H1 (cell line): Measurements from ENCODE around the gene FBXO21. TPM values are rescaled to one million over a fixed set of nuclear protein-coding genes. Genes with fewer than 3 reads are reported as not detected.

Experiments
- CTCF ChIA-PET: fragments of 300-600 bp; sonication (Branson Sonifier 250); formaldehyde crosslinking; loops from one replicate; lab custom pipeline; 2021; ENCODE audit not compliant: partially characterized antibody; lab: Charles Lee
- POLR2A ChIA-PET: fragments of 300-600 bp; sonication (Branson Sonifier 250); formaldehyde crosslinking; loops from one replicate; lab custom pipeline; 2021; ENCODE audit warnings: inconsistent platforms; ENCODE audit not compliant: partially characterized antibody; lab: Charles Lee
- DNase-seq, 2 experiments: peaks; one replicate each; pipeline versions ENCODE4 v3.0.0 to v3.0.0-alpha.2; 2010 to 2022; ENCODE audit warnings: low spot score in 2 of 2, low read depth in 1 of 2, mixed read lengths in 1 of 2
- FAIRE-seq: peaks from 2 replicates; lab custom pipeline; 2011; peaks lifted over from hg19 to GRCh38; lab: Jason Lieb, UNC
- H2AFZ ChIP-seq: 2 replicates; pipeline ENCODE4 v1.8.1; 2012; ENCODE audit warnings: low read length, inconsistent platforms
- H2AK5ac ChIP-seq: 2 replicates; pipeline ENCODE4 v1.6.1; 2013; ENCODE audit warnings: low read depth, low read length
- H2BK120ac ChIP-seq: replicated peaks from 2 replicates; pipeline ENCODE3; 2013; ENCODE audit warnings: low read depth, low read length, inconsistent platforms
- H2BK12ac ChIP-seq: 2 replicates; pipeline ENCODE4 v1.6.1; 2013; ENCODE audit warnings: low read depth, low read length
- H2BK15ac ChIP-seq: 2 replicates; pipeline ENCODE4 v1.6.1; 2013; ENCODE audit warnings: low read length
- H2BK20ac ChIP-seq: 2 replicates; pipeline ENCODE4 v1.6.1; 2013; ENCODE audit warnings: low read length
- H2BK5ac ChIP-seq: 2 replicates; pipeline ENCODE4 v1.6.1; 2013; ENCODE audit warnings: low read depth, low read length
- H3K14ac ChIP-seq: 2 replicates; pipeline ENCODE4 v1.6.1; 2013; ENCODE audit warnings: inconsistent platforms; ENCODE audit not compliant: insufficient read length
- H3K18ac ChIP-seq: 2 replicates; pipeline ENCODE4 v1.6.1; 2013; ENCODE audit warnings: low read length; ENCODE audit errors: extremely low read depth
- H3K23ac ChIP-seq: 2 replicates; pipeline ENCODE4 v1.6.1; 2013; ENCODE audit warnings: inconsistent platforms; ENCODE audit not compliant: insufficient read length
- H3K23me2 ChIP-seq: 2 replicates; pipeline ENCODE4 v1.6.1; 2013; ENCODE audit warnings: low read depth, low read length
- H3K27ac ChIP-seq: 2 replicates; pipeline ENCODE4 v1.6.1; 2011; ENCODE audit warnings: low read depth, low read length, inconsistent platforms
- H3K27me3 ChIP-seq, 4 experiments: replicated peaks in 1 of 4; 1 replicate in 1 of 4; 2 replicates in 3 of 4; pipeline versions ENCODE4 v1.6.1 to v1.8.1; 2011 to 2013; ENCODE audit warnings: low read length in 3 of 4, mild to moderate bottlenecking in 3 of 4, inconsistent platforms in 2 of 4, mixed read lengths in 2 of 4, moderate library complexity in 1 of 4; ENCODE audit not compliant: control insufficient read depth in 3 of 4, insufficient read depth in 3 of 4; ENCODE audit errors: extremely low read depth in 1 of 4
- H3K36me3 ChIP-seq, 4 experiments: 2 replicates each; pipeline versions ENCODE4 v1.6.1 to v1.8.1; 2011 to 2013; ENCODE audit warnings: mild to moderate bottlenecking in 4 of 4, low read length in 3 of 4, moderate library complexity in 2 of 4, control low read depth in 1 of 4, inconsistent platforms in 1 of 4; ENCODE audit not compliant: insufficient read depth in 4 of 4, control insufficient read depth in 2 of 4
- H3K4ac ChIP-seq: replicated peaks from 2 replicates; pipeline ENCODE3; 2013; ENCODE audit warnings: low read length, low read depth, mixed read lengths, inconsistent platforms; ENCODE audit not compliant: insufficient read length
- H3K4me1 ChIP-seq, 4 experiments: replicated peaks in 1 of 4; 1 replicate in 1 of 4; 2 replicates in 3 of 4; pipeline versions ENCODE4 v1.6.1 to v1.8.1; 2011 to 2013; ENCODE audit warnings: low read length in 3 of 4, inconsistent platforms in 2 of 4, mixed read lengths in 1 of 4; ENCODE audit not compliant: insufficient read depth in 4 of 4, control insufficient read depth in 3 of 4
- H3K4me2 ChIP-seq, 2 experiments: 2 replicates each; pipeline versions ENCODE4 v1.6.1 to v1.8.1; 2011 to 2013; ENCODE audit warnings: low read depth in 2 of 2, low read length in 2 of 2, control low read depth in 1 of 2, inconsistent platforms in 1 of 2, mild to moderate bottlenecking in 1 of 2; ENCODE audit not compliant: insufficient read depth in 1 of 2
- H3K4me3 ChIP-seq, 4 experiments: fragments of 200-600, 300-600 bp in 1 of 4; sonication (generic), shearing (Covaris generic), sonication (Bioruptor Twin) in 1 of 4; 2 replicates each; pipeline versions ENCODE4 v1.5.1 to v1.8.1; 2011 to 2016; ENCODE audit warnings: low read length in 4 of 4, low read depth in 3 of 4, control low read depth in 2 of 4, inconsistent platforms in 2 of 4, mild to moderate bottlenecking in 2 of 4, mixed read lengths in 1 of 4, moderate library complexity in 1 of 4; ENCODE audit not compliant: insufficient read depth in 2 of 4; ENCODE audit errors: extremely low read depth in 1 of 4
- H3K56ac ChIP-seq: replicated peaks from 2 replicates; pipeline ENCODE3; 2013; ENCODE audit warnings: low read depth, mild to moderate bottlenecking, mixed read lengths, low read length, inconsistent platforms; ENCODE audit not compliant: insufficient read length
- H3K79me1 ChIP-seq: 2 replicates; pipeline ENCODE4 v1.6.1; 2013; ENCODE audit warnings: low read depth, low read length, control low read depth
- H3K79me2 ChIP-seq, 2 experiments: 2 replicates each; pipeline versions ENCODE4 v1.6.1 to v1.8.1; 2012 to 2013; ENCODE audit warnings: low read length in 2 of 2, mild to moderate bottlenecking in 2 of 2, inconsistent platforms in 1 of 2; ENCODE audit not compliant: insufficient read depth in 2 of 2, control insufficient read depth in 1 of 2
- H3K9ac ChIP-seq, 4 experiments: replicated peaks in 1 of 4; 1 replicate in 1 of 4; 2 replicates in 3 of 4; pipeline versions ENCODE4 v1.6.1 to v1.8.1; 2011 to 2013; ENCODE audit warnings: low read depth in 3 of 4, low read length in 3 of 4, control low read depth in 2 of 4, mild to moderate bottlenecking in 2 of 4, moderate library complexity in 2 of 4, inconsistent platforms in 1 of 4; ENCODE audit errors: extremely low read depth in 1 of 4
- H3K9me3 ChIP-seq, 2 experiments: 2 replicates each; pipeline versions ENCODE4 v1.6.1 to v1.8.1; 2012 to 2013; ENCODE audit warnings: mild to moderate bottlenecking in 2 of 2, moderate library complexity in 2 of 2, control low read depth in 1 of 2, inconsistent platforms in 1 of 2, low read depth in 1 of 2, low read length in 1 of 2, mixed read lengths in 1 of 2; ENCODE audit not compliant: insufficient read depth in 2 of 2
- H4K20me1 ChIP-seq, 2 experiments: replicated peaks in 1 of 2; 2 replicates each; pipeline versions ENCODE3 to v1.8.1; 2011 to 2013; ENCODE audit warnings: inconsistent platforms in 2 of 2, low read length in 2 of 2, mild to moderate bottlenecking in 1 of 2; ENCODE audit not compliant: insufficient read depth in 2 of 2, control insufficient read depth in 1 of 2
- H4K5ac ChIP-seq: 2 replicates; pipeline ENCODE4 v1.6.1; 2013; ENCODE audit warnings: low read length, low read depth, mixed read lengths, inconsistent platforms; ENCODE audit not compliant: insufficient read length
- H4K8ac ChIP-seq: 2 replicates; pipeline ENCODE4 v1.8.0; 2013; ENCODE audit warnings: mild to moderate bottlenecking, moderate library complexity, low read length, inconsistent platforms; ENCODE audit not compliant: insufficient read depth; ENCODE audit errors: extremely low read depth
- H4K91ac ChIP-seq: replicated peaks from 2 replicates; pipeline ENCODE3; 2013; ENCODE audit warnings: low read length, mixed read lengths, inconsistent platforms; ENCODE audit not compliant: insufficient read length
- ASH2L ChIP-seq: fragments of 200-600, 300-600 bp; sonication (generic); IDR thresholded peaks from one replicate; pipeline ENCODE4 v1.7.1; 2017; ENCODE audit warnings: low read length
- BRCA1 ChIP-seq: IDR thresholded peaks from 2 replicates; pipeline ENCODE4 v1.6.1; 2012; ENCODE audit warnings: low read depth, low read length, improper control_type of control experiment
- CBX5 ChIP-seq: fragments of 300-800, 300-1000 bp; sonication (generic); IDR thresholded peaks from 2 replicates; pipeline ENCODE4 v1.7.1; 2016; ENCODE audit warnings: antibody characterized with exemption, low read length, low read depth
- CHD1 ChIP-seq: IDR thresholded peaks from 2 replicates; pipeline ENCODE4 v1.6.1; 2012; ENCODE audit warnings: low read depth, low read length, improper control_type of control experiment
- EZH2 ChIP-seq: fragments of 200-600 bp; sonication (generic); IDR thresholded peaks from 2 replicates; pipeline ENCODE4 v1.7.1; 2012; ENCODE audit warnings: low read depth, mild to moderate bottlenecking, moderate library complexity, low read length, inconsistent platforms; ENCODE audit not compliant: severe bottlenecking
- FOSL1 ChIP-seq: IDR thresholded peaks from 2 replicates; pipeline ENCODE4 v1.6.1; 2011; ENCODE audit warnings: mild to moderate bottlenecking, low read depth, low read length, moderate library complexity; ENCODE audit not compliant: insufficient read depth
- KDM1A ChIP-seq: fragments of 200-600, 300-600 bp; sonication (generic); IDR thresholded peaks from 2 replicates; pipeline ENCODE4 v1.7.1; 2016; ENCODE audit warnings: mild to moderate bottlenecking, low read length, borderline replicate concordance
- POLR2A ChIP-seq, 2 experiments: IDR thresholded peaks; 1 replicate in 1 of 2; 2 replicates in 1 of 2; pipeline ENCODE4 v1.6.1; 2011; ENCODE audit warnings: low read depth in 2 of 2, low read length in 2 of 2, mild to moderate bottlenecking in 2 of 2; ENCODE audit errors: control extremely low read depth in 1 of 2
- POLR2AphosphoS5 ChIP-seq: IDR thresholded peaks from 2 replicates; pipeline ENCODE4 v1.6.1; 2011; ENCODE audit warnings: low read depth, low read length
- POU5F1 ChIP-seq: IDR thresholded peaks from 2 replicates; pipeline ENCODE4 v1.6.1; 2011; ENCODE audit warnings: low read depth, mild to moderate bottlenecking, low read length, moderate library complexity
- RBBP5 ChIP-seq: IDR thresholded peaks from 2 replicates; pipeline ENCODE4 v1.7.1; 2012; ENCODE audit warnings: low read depth, mild to moderate bottlenecking, inconsistent platforms, low read length, moderate library complexity, borderline replicate concordance
- SP2 ChIP-seq: IDR thresholded peaks from 2 replicates; pipeline ENCODE4 v1.6.1; 2012; ENCODE audit warnings: mild to moderate bottlenecking, low read length, inconsistent platforms
- WGBS, 2 experiments: shearing (Covaris generic) in 1 of 2; methylation state at CpG; one replicate each; pipeline versions ENCODE4 v1.1.6 to v1.1.7; 2013 to 2015; ENCODE audit warnings: low lambda C conversion rate in 2 of 2, mixed read lengths in 2 of 2, inconsistent platforms in 1 of 2, low coverage in 1 of 2, missing lambda C conversion rate in 1 of 2; ENCODE audit not compliant: insufficient replicate concordance in 2 of 2, insufficient coverage in 1 of 2, insufficient read length in 1 of 2; ENCODE audit errors: extremely low coverage in 1 of 2, missing lambda C conversion rate in 1 of 2; 5-methylcytosine and 5-hydroxymethylcytosine counted together
- polyA plus RNA-seq, 7 experiments: library from polyadenylated mRNA; depleted of rRNA in 3 of 7; stranded (reverse) in 5 of 7; unstranded in 2 of 7; fragments of >200 nt in 5 of 7; fragments of 200-250 nt in 2 of 7; gene quantifications; 1 replicate in 5 of 7; 2 replicates in 1 of 7; 4 replicates in 1 of 7; pipeline versions ENCODE4 v1.2.1 to v1.2.3, GENCODE V29; 2011 to 2013; ENCODE audit warnings: missing spikeins in 2 of 7, mixed read lengths in 2 of 7
- total RNA-seq: library from RNA; stranded (reverse); fragmentation: NEBNext Ultra II Directional; extraction: Animal tissue kit (Norgen Biotek cat#: 25700); gene quantifications from 2 replicates; pipeline ENCODE4 v1.2.1, GENCODE V29; 2021

FBXO21 gene
- total and polyA plus RNA-seq, 2 of the 8 experiments (the other 6 are each of a cell fraction or from before 2014, with no cell fraction given): 57.0 to 80.6 TPM

DNA sequence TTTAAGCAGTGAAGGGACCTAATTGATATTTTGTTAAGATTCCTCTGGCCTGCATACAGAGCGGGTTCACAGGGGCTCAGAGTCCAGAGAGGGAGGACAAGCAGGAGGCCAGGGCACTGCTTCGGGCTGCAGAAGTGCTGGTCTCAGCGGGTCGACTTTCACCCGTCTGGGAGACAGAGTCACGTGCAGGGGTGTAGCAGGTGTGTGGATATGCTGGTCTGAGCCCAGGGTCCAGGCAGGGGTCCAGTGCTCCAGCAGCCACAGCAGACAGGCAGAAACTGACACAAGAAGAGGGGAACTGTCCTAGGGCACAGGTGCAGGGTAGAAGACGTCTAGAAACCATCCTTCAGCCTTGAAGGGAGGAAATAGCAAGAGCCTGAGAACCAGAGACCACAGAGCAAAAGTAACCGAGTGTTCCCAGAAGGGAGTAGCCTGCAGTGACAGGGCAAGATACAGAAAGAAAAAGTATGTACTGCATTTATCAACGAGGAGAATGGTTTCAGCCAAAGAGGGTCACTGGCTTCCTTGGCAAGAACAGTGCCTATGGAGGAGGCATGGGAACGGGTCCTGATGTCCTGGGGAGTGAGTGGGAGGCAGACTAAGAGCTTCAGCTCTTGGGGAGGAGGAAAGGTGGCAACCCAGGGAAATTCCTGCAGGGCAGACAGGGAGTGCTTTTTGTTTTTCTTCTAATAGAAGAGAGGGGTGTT is 28.7 kb downstream of the FBXO21 start:
- CTCF ChIA-PET: no interaction called here
- Histone ChIP-seq H4K91ac (no peak overlapping the region), H2BK20ac (no peak overlapping the region), H3K9ac (no peak overlapping the region), H3K23me2 (no peaks in the 10 kb centered on the region), H2BK5ac (no peak overlapping the region), H3K4ac (no peak overlapping the region), H3K4me2 (no peak overlapping the region), H3K36me3 (peaks cover 44 to 80% (median 64%) of the 10 kb centered on the region in 4 experiments), H4K20me1 (peaks cover 2 to 14% of the 10 kb centered on the region in 2 experiments), H3K27ac (no peak overlapping the region), H3K27me3 (no peaks in the 10 kb centered on the region), H2AK5ac (no peak overlapping the region), H2BK12ac (no peak overlapping the region)
- no peak for DNase-seq
- POLR2A ChIA-PET: interaction anchor here (1.0 to 1.2 kb wide), 2 partner anchors 10 to 14 kb away, joined by 3 to 4 read pairs; no protein-coding TSS in a partner anchor
- TF ChIP-seq KDM1A: no peak
- TF ChIP-seq EZH2: no peak
- TF ChIP-seq CBX5: no peak
- TF ChIP-seq POLR2AphosphoS5: no peak
- TF ChIP-seq POLR2A (IDR thresholded peaks at IDR 0.05; ENCODE audit: control extremely low read depth in 1 of 2, low read depth in 2 of 2, low read length in 2 of 2): no peak
- no peak for TF ChIP-seq FOSL1
- TF ChIP-seq RBBP5: no peak
- TF ChIP-seq POU5F1: no peak
- no peak for TF ChIP-seq SP2
- no peak for TF ChIP-seq BRCA1
- no peak for TF ChIP-seq CHD1
- TF ChIP-seq ASH2L: no peak
- TF ChIP-seq, all 59 proteins: peak for 0
- H2BK120ac ChIP-seq: no peak overlapping the region
- no peak for FAIRE-seq
- H2AFZ ChIP-seq: no peak overlapping the region
- H3K18ac ChIP-seq: no peak overlapping the region
- no peak overlapping the region for H3K4me3 ChIP-seq
- H3K9me3 ChIP-seq: no peaks in the 10 kb centered on the region
- H3K79me2 ChIP-seq: no peaks in the 10 kb centered on the region
- H4K5ac ChIP-seq: no peak overlapping the region
- no peak overlapping the region for H3K56ac ChIP-seq
- H3K23ac ChIP-seq: no peak overlapping the region
- H4K8ac ChIP-seq: no peak overlapping the region
- no peaks in the 10 kb centered on the region for H3K79me1 ChIP-seq
- H3K4me1 ChIP-seq: no peaks in the 10 kb centered on the region
- WGBS, 2 experiments: 89% methylated on average over 10 of the region's 10 CpGs; no CpG with 5 or more reads in 1 of the 2 experiments
- H3K14ac ChIP-seq: no peak overlapping the region
- no peak overlapping the region for H2BK15ac ChIP-seq
